ENCODE measurements around the gene CD5L. TPM values are rescaled to one million over a fixed set of nuclear protein-coding genes. Genes with fewer than 3 reads are reported as not detected.

The CD5L gene
- total RNA-seq, 1 experiment from 2014 or later, result not detected

GRCh38 chr1:157784801-157785200, 56.8 kb downstream of the CD5L start:
- intact Hi-C loops (cut with micrococcal nuclease), result no loop called here
- Histone ChIP-seq H3K9ac (ENCODE audit: low read length) (no peak overlapping the region), H3K36me3 (ENCODE audit: control insufficient read depth in 1 of 2, insufficient read depth in 2 of 2, low read length in 2 of 2) (no peaks in the 10 kb centered on the region), H4K20me1 (ENCODE audit: insufficient read depth) (no peaks in the 10 kb centered on the region), H3K4me1 (ENCODE audit: control insufficient read depth in 1 of 2, insufficient read depth in 2 of 2, low read length in 2 of 2) (no peaks in the 10 kb centered on the region), H3K9me2 (ENCODE audit: insufficient read depth) (no peaks in the 10 kb centered on the region), H2AFZ (ENCODE audit: low read depth, low read length, poor library complexity, severe bottlenecking) (no peak overlapping the region), H3K27me3 (ENCODE audit: insufficient read depth, low read length) (no peaks in the 10 kb centered on the region), H3K9me3 (ENCODE audit: control insufficient read depth in 1 of 2, insufficient read depth in 1 of 2, low read depth in 1 of 2, low read length in 2 of 2) (no peaks in the 10 kb centered on the region), H3K4me2 (ENCODE audit: low read length) (no peak overlapping the region), H3K79me2 (ENCODE audit: insufficient read depth, low read length) (no peaks in the 10 kb centered on the region), H3K4me3 (replicated peaks in 1 of 2; ENCODE audit: low read depth in 1 of 2, low read length in 2 of 2) (no peak overlapping the region), H3K27ac (ENCODE audit: low read depth, low read length) (no peak overlapping the region)
- TF ChIP-seq YY1 (IDR thresholded peaks at IDR 0.05; ENCODE audit: extremely low read depth, insufficient replicate concordance, low read depth, low read length), result no peak
- TF ChIP-seq POLR2A (IDR thresholded peaks at IDR 0.05; ENCODE audit: borderline replicate concordance, extremely low read depth, insufficient read depth, insufficient read length), result no peak
- no peak for TF ChIP-seq SRF (IDR thresholded peaks at IDR 0.05; ENCODE audit: low read depth)
- TF ChIP-seq EGR1 (IDR thresholded peaks at IDR 0.05; ENCODE audit: low read depth), result no peak
- no peak for TF ChIP-seq SP1 (IDR thresholded peaks at IDR 0.05; ENCODE audit: low read depth)
- no peak for TF ChIP-seq RAD21 (IDR thresholded peaks at IDR 0.05; ENCODE audit: low read depth)
- TF ChIP-seq, protein P1, sequence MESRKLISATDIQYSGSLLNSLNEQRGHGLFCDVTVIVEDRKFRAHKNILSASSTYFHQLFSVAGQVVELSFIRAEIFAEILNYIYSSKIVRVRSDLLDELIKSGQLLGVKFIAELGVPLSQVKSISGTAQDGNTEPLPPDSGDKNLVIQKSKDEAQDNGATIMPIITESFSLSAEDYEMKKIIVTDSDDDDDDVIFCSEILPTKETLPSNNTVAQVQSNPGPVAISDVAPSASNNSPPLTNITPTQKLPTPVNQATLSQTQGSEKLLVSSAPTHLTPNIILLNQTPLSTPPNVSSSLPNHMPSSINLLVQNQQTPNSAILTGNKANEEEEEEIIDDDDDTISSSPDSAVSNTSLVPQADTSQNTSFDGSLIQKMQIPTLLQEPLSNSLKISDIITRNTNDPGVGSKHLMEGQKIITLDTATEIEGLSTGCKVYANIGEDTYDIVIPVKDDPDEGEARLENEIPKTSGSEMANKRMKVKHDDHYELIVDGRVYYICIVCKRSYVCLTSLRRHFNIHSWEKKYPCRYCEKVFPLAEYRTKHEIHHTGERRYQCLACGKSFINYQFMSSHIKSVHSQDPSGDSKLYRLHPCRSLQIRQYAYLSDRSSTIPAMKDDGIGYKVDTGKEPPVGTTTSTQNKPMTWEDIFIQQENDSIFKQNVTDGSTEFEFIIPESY (IDR thresholded peaks at IDR 0.05; ENCODE audit: extremely low read depth, insufficient replicate concordance, low read length), result no peak
- no peak for TF ChIP-seq ZFX (IDR thresholded peaks at IDR 0.05)
- no peak for TF ChIP-seq ZNF274 (IDR thresholded peaks at IDR 0.05; ENCODE audit: low read depth, low read length)
- no peak for TF ChIP-seq ELF1 (IDR thresholded peaks at IDR 0.05; ENCODE audit: borderline replicate concordance, low read depth)
- TF ChIP-seq FOSL1 (IDR thresholded peaks at IDR 0.05; ENCODE audit: low read depth), result no peak
- ChIA-PET CTCF (no interaction called here), POLR2A (no interaction called here), RAD21 (ENCODE audit: low non-redundant PET in 1 of 2, low total read pairs in 2 of 2, uncharacterized antibody in 2 of 2, unreplicated experiment in 2 of 2) (no interaction called here)
- ATAC-seq, result no peak
- no peak for DNase-seq (ENCODE audit: low read depth, low spot score)
- no TSS peak for BruUV-seq (replicated peaks)

Data from HCT116 (cell line).